ENCODE results near the gene TIMM23.

TIMM23 gene

GRCh38 chr10:46052791-46053375 is 80.6 kb downstream of the TIMM23 start:
- DNase-seq (ENCODE audit: low read depth) = no peak
